ENCODE results near the gene GATA2.

The GATA2 gene

GRCh38 chr3:128468285-128468790 is 24.7 kb downstream of the GATA2 start:
- TF ChIP-seq GATA2 (IDR thresholded peaks at IDR 0.05; ENCODE audit: low read depth, low read length) (peak; percentile 100), GATA3 (IDR thresholded peaks at IDR 0.05; ENCODE audit: low read depth, low read length) (peak; percentile 99)

- no peak for TF ChIP-seq GATA2 (IDR thresholded peaks at IDR 0.05; ENCODE audit: low read depth, low read length)
- no peak for TF ChIP-seq GATA3 (IDR thresholded peaks at IDR 0.05; ENCODE audit: low read depth, low read length)
These were observed 26.0 kb downstream of the GATA2 start, which contains the start of gene DNAJB8 for GRCh38 chr3:128466840-128467541. Gene DNAJB8, minus strand, starts transcription at chr3:128466890. Its CDS starts 3,645 bp downstream, at chr3:128463245.

GRCh38 chr3:128464702-128465101 is 28.3 kb downstream of the GATA2 start:
- TF ChIP-seq GATA3 (IDR thresholded peaks at IDR 0.05; ENCODE audit: low read depth, low read length) (no peak), GATA2 (IDR thresholded peaks at IDR 0.05; ENCODE audit: low read depth, low read length) (no peak)

GRCh38 chr3:128464188-128464587 is 28.8 kb downstream of the GATA2 start:
- TF ChIP-seq GATA3 (IDR thresholded peaks at IDR 0.05; ENCODE audit: low read depth, low read length) (no peak), GATA2 (IDR thresholded peaks at IDR 0.05; ENCODE audit: low read depth, low read length) (no peak)

GRCh38 chr3:128463771-128464170 is 29.2 kb downstream of the GATA2 start:
- no peak for TF ChIP-seq GATA3 (IDR thresholded peaks at IDR 0.05; ENCODE audit: low read depth, low read length)
- TF ChIP-seq GATA2 (IDR thresholded peaks at IDR 0.05; ENCODE audit: low read depth, low read length), result no peak

- TF ChIP-seq GATA2 (IDR thresholded peaks at IDR 0.05; ENCODE audit: low read depth, low read length) (no peak), GATA3 (IDR thresholded peaks at IDR 0.05; ENCODE audit: low read depth, low read length) (no peak)
These were observed 29.6 kb downstream of the GATA2 start for GRCh38 chr3:128463354-128463753.

GRCh38 chr3:128462931-128463330 is 30.1 kb downstream of the GATA2 start:
- TF ChIP-seq GATA2 (IDR thresholded peaks at IDR 0.05; ENCODE audit: low read depth, low read length) (no peak), GATA3 (IDR thresholded peaks at IDR 0.05; ENCODE audit: low read depth, low read length) (no peak)

GRCh38 chr3:128462341-128462910 is 30.6 kb downstream of the GATA2 start:
- no peak for TF ChIP-seq GATA3 (IDR thresholded peaks at IDR 0.05; ENCODE audit: low read depth, low read length)
- TF ChIP-seq GATA2 (IDR thresholded peaks at IDR 0.05; ENCODE audit: low read depth, low read length), result no peak

- TF ChIP-seq GATA2 (IDR thresholded peaks at IDR 0.05; ENCODE audit: low read depth, low read length), result no peak
These were observed 31.3 kb downstream of the GATA2 start for GRCh38 chr3:128461731-128462130.

GRCh38 chr3:128459461-128459820 is 33.6 kb downstream of the GATA2 start:
- TF ChIP-seq GATA2 (IDR thresholded peaks at IDR 0.05; ENCODE audit: low read depth, low read length), result no peak
- no peak for TF ChIP-seq GATA3 (IDR thresholded peaks at IDR 0.05; ENCODE audit: low read depth, low read length)

- TF ChIP-seq GATA3 (IDR thresholded peaks at IDR 0.05; ENCODE audit: low read depth, low read length), result no peak
- no peak for TF ChIP-seq GATA2 (IDR thresholded peaks at IDR 0.05; ENCODE audit: low read depth, low read length)
These were observed 34.1 kb downstream of the GATA2 start for GRCh38 chr3:128458746-128459460.

- TF ChIP-seq GATA3 (IDR thresholded peaks at IDR 0.05; ENCODE audit: low read depth, low read length), result no peak
- TF ChIP-seq GATA2 (IDR thresholded peaks at IDR 0.05; ENCODE audit: low read depth, low read length), result no peak
These were observed 35.1 kb downstream of the GATA2 start for GRCh38 chr3:128457937-128458336.

GRCh38 chr3:128456776-128457715 is 36.0 kb downstream of the GATA2 start:
- TF ChIP-seq GATA3 (IDR thresholded peaks at IDR 0.05; ENCODE audit: low read depth, low read length) (no peak; the same call in 1 of the 2 replicates), GATA2 (IDR thresholded peaks at IDR 0.05; ENCODE audit: low read depth, low read length) (peak; percentile 100)
